Hair follicle dermal papilla cell (primary cell): ENCODE data around the gene CNPPD1. TPM values are rescaled to one million over a fixed set of nuclear protein-coding genes. Genes with fewer than 3 reads are reported as not detected.

Source experiments
- total RNA-seq: library from RNA; depleted of rRNA; stranded (reverse); fragments of >200 nt; gene quantifications from 2 replicates; pipeline ENCODE4 v1.2.3, GENCODE V29; 2012

Gene CNPPD1
- total RNA-seq: 35.7 and 42.0 TPM in 2 replicates

DNA sequence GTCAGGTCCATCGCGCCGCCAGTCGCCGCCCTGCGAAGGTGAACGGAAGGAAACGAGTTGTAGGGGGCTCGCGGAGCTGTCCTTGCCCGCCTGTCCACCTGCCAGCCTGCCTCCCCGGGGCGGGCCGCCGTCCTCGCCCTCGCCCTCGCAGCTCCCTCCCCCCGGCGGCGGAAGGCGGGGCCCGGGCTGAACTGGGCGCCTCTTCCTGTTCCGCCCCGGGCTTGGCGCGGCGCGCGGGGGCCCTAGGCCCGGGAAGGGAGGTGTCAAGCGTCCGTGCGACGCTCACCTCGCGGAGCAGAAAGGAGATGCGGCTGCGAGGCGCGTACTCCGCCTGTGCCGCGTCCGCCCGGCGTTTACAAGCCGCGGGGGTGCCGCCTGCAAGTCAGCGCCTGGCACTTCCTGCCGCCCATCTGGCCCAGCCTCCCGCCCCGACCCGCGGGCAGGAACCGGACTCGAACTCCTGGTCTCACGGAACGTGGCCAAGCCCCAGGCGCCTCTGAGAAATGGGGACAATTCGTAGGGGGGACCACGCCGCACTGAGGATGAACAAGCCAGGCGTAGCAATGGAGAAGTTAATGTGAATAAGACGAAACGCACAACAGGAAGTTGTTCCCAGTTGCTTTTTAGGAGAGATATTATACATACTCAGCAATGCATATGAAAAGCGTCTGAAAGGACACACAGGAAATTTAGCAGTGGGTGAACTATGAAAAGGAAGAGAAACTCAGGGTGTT lies at the start of gene CNPPD1:
TSS of gene CNPPD1 (minus strand) at position 108 of the 734 bp plus-strand sequence. CDS start at position 11, 97 bp downstream.

DNA sequence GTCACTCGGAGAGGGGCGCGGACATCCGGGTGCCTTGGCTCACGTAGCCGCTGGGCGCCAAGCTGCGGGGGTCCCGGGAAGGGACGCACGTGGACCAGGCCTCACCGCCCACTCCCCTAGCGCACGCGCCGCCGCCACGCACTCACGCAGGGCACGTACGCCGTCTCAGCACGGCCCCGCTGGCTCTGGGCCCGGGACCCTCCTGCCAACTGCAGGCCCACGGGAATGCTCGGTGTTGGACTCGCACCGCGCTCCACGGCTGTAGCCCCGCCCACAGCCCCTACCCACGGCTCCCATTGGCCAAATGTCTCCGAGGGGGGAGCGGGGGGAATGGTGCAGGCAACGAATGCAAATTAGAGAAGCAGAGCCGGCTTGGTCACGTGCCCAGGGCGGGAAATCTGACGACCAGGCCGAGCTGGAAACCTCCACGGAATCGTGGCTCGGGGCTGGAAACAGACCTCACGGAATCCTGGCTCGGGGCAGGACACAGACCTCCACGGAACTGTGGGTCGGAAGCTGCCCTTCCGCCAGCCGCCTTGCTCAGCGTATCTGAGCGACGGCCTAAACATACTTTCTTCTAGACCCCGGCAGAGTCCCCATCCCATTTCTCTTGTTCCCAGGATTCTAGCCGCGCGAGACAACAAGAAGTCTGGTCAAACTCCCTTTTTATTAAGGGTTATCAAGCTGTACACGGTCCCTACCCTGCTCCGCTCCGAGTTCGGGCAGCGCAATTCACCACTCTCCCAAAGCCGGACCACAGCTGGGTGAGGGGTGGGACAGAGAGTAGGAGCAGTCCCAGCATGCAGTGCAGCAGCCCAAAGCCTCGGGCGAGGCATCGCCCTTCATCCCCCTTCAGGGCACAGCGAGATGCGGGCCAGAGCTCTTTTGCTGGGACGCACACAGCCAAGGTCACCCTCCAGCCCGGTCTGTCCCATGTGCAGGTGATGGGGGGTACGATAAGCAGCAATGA lies 42.3 kb upstream of the CNPPD1 start, which contains the start of gene ABCB6:
TSS of gene ABCB6 (minus strand) at position 227 of the 970 bp plus-strand sequence. CDS start 285 bp downstream, outside the sequence.

DNA sequence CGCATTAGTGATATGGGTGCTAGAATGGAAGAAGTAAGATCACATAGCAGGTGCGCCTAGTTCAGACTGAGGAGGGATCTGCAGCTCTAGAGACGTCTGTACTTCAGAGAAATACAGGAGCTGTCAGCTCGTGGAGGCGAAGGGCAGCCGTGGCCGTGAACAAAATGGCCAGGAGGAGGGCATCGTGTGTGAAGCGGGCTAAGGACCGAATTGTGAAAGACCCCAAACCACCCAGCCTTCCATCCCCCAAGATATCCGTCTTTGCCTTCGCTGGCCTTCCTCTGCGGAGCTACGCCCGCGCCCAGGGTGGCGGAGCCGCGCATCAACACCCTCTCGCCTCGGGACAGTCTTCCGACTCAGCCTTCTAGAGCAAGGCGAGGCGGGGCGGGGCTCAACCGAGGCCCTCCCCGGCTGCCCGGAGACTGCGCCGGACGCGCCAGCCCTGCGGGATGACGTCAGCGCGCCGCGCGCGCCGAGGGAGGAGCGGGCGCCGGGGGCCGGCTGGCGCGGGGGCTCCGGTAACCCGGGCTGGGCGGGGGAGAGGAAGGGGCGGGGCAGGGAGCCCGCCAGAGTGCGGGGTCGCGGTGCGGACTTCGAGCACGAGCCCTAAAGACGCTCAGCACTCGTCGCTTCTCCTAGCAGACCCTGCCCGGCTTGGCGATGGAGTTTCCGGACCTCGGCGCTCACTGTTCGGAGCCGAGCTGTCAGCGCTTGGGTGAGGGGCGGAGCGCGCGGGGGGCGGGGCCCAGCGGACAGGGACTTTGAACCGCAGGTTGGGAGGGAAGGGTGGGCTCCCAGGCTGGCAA lies 29.8 kb upstream of the CNPPD1 start, which contains the start of gene ZFAND2B:
TSS of gene ZFAND2B (plus strand) at position 455 of the 806 bp plus-strand sequence. CDS start at position 661, 206 bp downstream.

GRCh38 chr2:219177552-219178376 lies 1.0 kb upstream of the CNPPD1 start, which contains the start of gene RETREG2:
Gene RETREG2 (plus strand): TSS chr2:219178275. CDS start chr2:219178353, 78 bp downstream.

GRCh38 chr2:219169930-219170654 lies 6.6 kb downstream of the CNPPD1 start, which contains the start of gene SLC23A3:
Gene SLC23A3 (minus strand): TSS chr2:219170029. CDS start chr2:219169984, 45 bp downstream.

GRCh38 chr2:219160186-219161017 lies 16.3 kb downstream of the CNPPD1 start, which contains the start of gene NHEJ1:
Gene NHEJ1 (minus strand): TSS chr2:219160815. CDS start chr2:219158362, 2,453 bp downstream.

Other genes starting within 250 kb of the CNPPD1 start
- under 0.01 TPM in 1 of 2 replicates, not detected in the other for gene CDK5R2, start 217.3 kb downstream of the CNPPD1 start, total RNA-seq
- gene FEV, start 191.7 kb downstream of the CNPPD1 start, total RNA-seq: not detected in 2 replicates
- not detected in 2 replicates for gene CRYBA2, start 183.5 kb downstream of the CNPPD1 start, total RNA-seq
- gene CFAP65, start 135.4 kb downstream of the CNPPD1 start, total RNA-seq: not detected in 2 replicates
- 0.12 TPM in 1 of 2 replicates, not detected in the other for gene IHH, start 116.0 kb downstream of the CNPPD1 start, total RNA-seq
- 21.1 and 22.2 TPM in 2 replicates for gene NHEJ1, start 16.1 kb downstream of the CNPPD1 start, total RNA-seq
- gene SLC23A3, start 6.9 kb downstream of the CNPPD1 start, total RNA-seq: 0.85 and 1.5 TPM in 2 replicates
- gene RETREG2, start 1.4 kb upstream of the CNPPD1 start, total RNA-seq: 94.1 and 100 TPM in 2 replicates
- 22.9 and 31.2 TPM in 2 replicates for gene ZFAND2B, start 29.9 kb upstream of the CNPPD1 start, total RNA-seq
- 23.8 and 27.7 TPM in 2 replicates for gene ABCB6, start 42.0 kb upstream of the CNPPD1 start, total RNA-seq
- gene ATG9A, start 52.7 kb upstream of the CNPPD1 start, total RNA-seq: 63.0 and 63.8 TPM in 2 replicates
- gene ANKZF1, start 52.9 kb upstream of the CNPPD1 start, total RNA-seq: 22.2 and 24.8 TPM in 2 replicates
- gene GLB1L, start 68.5 kb upstream of the CNPPD1 start, total RNA-seq: 11.9 and 18.8 TPM in 2 replicates
- gene STK16, start 68.6 kb upstream of the CNPPD1 start, total RNA-seq: 45.3 and 69.3 TPM in 2 replicates
- gene TUBA4B, start 76.3 kb upstream of the CNPPD1 start, total RNA-seq: not detected in 2 replicates
- gene TUBA4A, start 77.0 kb upstream of the CNPPD1 start, total RNA-seq: 42.0 and 68.4 TPM in 2 replicates
- gene DNAJB2, start 102.4 kb upstream of the CNPPD1 start, total RNA-seq: 41.4 and 48.5 TPM in 2 replicates
- 0.36 and 0.49 TPM in 2 replicates for gene PTPRN, start 132.5 kb upstream of the CNPPD1 start, total RNA-seq
- gene RESP18, start 155.8 kb upstream of the CNPPD1 start, total RNA-seq: not detected in 2 replicates
- gene DNPEP, start 211.0 kb upstream of the CNPPD1 start, total RNA-seq: 82.3 and 95.2 TPM in 2 replicates
- 1.9 and 2.6 TPM in 2 replicates for gene DES, start 241.5 kb upstream of the CNPPD1 start, total RNA-seq